HG02943 (cell line): ENCODE measurements around the gene LMAN2.

Experiments
- ATAC-seq: cut with Tn5 transposase; IDR thresholded peaks from one replicate; pipeline ENCODE4 v1.9.1; 2021; ENCODE audit warnings: mild to moderate bottlenecking, low read depth, moderate library complexity; ENCODE audit not compliant: unreplicated experiment

LMAN2 gene

DNA sequence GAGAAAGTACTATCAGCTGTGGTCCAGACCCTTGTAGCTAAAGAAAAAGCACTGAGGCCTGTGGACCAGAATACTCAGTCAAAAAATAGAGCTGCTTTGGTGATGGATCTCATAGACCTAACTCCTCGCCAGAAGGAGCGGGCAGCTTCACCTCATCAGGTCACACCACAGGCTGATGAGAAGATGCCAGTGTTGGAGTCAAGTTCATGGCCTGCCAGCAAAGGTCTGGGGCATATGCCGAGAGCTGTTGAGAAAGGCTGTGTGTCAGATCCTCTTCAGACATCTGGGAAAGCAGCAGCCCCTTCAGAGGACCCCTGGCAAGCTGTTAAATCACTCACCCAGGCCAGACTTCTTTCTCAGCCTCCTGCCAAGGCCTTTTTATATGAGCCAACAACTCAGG, 56.8 kb downstream of the LMAN2 start:
- no peak for ATAC-seq

DNA sequence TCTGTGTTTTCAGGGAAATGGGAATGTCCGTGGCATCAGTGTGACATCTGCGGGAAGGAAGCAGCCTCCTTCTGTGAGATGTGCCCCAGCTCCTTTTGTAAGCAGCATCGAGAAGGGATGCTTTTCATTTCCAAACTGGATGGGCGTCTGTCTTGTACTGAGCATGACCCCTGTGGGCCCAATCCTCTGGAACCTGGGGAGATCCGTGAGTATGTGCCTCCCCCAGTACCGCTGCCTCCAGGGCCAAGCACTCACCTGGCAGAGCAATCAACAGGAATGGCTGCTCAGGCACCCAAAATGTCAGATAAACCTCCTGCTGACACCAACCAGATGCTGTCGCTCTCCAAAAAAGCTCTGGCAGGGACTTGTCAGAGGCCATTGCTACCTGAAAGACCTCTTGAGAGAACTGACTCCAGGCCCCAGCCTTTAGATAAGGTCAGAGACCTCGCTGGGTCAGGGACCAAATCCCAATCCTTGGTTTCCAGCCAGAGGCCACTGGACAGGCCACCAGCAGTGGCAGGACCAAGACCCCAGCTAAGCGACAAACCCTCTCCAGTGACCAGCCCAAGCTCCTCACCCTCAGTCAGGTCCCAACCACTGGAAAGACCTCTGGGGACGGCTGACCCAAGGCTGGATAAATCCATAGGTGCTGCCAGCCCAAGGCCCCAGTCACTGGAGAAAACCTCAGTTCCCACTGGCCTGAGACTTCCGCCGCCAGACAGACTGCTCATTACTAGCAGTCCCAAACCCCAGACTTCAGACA, 57.5 kb downstream of the LMAN2 start:
- no peak for ATAC-seq

DNA sequence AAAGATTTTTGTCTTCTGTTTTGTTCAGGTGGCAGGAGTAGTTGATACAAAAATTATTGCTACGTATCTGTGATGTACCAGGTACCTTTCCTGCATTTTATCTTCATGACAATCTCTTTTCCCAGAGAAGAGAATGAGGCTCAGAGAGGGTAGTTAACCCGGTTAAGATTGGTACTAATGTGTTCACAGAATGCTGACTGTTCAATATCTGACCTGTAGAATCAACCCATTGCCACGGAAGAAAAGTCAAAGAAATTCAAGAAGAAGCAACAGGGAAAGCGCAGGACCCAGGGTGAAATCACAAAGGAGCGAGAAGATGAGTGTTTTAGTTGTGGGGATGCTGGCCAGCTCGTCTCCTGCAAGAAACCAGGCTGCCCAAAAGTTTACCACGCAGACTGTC, 59.7 kb downstream of the LMAN2 start:
- ATAC-seq, result no peak

DNA sequence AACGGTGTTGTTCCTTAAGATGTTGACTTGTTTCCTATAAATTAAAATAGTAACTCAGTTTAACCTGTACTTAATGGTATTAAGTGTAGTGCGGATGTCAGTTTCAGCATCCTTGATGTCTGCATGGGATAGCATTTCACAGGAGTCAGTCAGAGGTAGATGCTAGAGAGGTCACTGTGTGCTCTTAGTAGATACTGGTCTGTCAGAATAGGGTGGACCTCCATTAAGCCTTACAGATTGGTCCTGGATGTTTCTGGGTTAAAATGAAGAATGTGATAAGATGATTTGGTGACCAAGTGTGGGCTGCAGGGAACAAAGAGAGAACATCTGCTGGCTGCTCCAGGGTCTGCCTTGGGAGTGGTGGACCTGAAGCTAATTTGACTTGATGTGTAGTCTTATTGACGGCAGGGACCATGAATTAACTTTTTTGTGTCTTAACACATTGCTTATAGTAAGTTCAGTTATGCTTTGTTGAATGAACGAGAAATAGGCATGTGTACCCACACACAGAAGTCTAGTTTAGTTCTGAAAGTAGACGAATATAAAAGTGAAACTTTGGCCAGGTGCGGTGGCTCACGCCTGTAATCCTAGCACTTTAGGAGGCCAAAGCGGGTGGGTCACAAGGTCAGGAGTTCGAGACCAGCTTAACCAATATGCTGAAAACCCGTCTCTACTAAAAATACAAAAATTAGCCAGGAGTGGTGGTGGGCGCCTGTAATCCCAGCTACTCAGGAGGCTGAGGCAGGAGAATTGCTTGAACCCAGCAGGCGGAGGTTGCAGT, 60.5 kb downstream of the LMAN2 start:
- ATAC-seq, result no peak

DNA sequence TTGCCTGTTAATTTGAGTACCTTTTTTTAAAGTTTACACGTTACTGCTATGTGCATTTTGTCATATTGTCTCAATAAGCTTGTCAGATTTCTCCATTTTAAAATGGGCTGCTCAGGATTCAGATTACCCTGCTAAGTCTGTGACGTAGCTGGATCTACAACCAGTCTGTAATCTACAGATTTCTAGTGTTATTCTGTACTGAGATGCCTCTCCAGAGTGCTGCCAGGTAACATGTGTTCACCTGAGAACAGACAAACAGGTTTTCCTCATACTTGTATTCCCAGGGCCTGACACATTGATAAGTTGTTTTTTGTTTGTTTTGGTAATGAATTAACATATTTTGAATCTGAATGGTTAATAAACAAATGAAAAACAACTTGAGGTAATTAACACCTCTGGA, 63.3 kb downstream of the LMAN2 start:
- no peak for ATAC-seq
